NCI-H1092 (cell line): Measurements from ENCODE around the gene HNRNPK.

Source experiments
- DNase-seq: peaks from one replicate; lab custom pipeline; 2025; lab: John Stamatoyannopoulos, UW

The HNRNPK gene

GRCh38 chr9:83979812-83980394 is at the start of gene HNRNPK:
HNRNPK (minus strand) TSS chr9:83980215; CDS start chr9:83978252, 1,963 bp downstream.
- DNase-seq = peak; percentile 98

DNA sequence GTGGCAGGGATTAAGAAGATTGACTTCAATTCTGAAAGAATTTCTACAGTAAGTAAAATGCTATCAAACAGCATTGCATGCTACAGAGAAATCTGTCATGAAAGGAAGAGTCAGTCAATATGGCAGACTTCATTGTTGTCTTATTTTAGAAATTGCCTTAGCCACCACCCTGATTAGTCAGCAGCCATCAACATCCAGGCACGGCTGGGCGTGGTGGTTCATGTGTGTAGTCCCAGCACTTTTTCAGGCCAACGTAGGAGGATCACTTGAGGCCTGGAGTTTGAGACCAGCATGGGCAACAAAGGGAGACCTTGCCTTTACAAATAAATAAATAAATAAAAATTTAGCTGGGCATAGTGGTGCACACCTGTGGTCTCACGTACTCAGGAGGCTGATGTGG is 47.2 kb upstream of the HNRNPK start:
- no peak for DNase-seq

- DNase-seq = no peak
Measured at GRCh38 chr9:84024041-84024575, 44.1 kb upstream of the HNRNPK start.

DNA sequence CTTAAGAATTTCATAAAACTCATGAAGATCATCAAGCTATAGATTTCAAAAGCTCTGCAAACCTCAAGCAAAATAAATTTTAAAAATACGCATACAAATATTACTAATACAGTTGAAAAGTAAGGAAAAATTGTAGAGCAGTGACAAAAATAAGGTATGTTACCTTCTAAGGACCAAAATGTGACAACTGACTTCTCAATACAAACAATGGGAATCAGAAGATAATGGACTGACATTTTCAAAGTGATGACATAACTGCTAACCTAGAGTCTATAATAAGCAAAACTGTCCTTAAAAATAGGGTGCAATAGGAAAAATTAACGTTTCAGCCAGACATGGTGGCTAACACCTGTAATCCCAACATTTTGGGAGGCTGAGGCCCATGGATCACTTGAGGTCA is 27.6 kb upstream of the HNRNPK start:
- no peak for DNase-seq

DNA sequence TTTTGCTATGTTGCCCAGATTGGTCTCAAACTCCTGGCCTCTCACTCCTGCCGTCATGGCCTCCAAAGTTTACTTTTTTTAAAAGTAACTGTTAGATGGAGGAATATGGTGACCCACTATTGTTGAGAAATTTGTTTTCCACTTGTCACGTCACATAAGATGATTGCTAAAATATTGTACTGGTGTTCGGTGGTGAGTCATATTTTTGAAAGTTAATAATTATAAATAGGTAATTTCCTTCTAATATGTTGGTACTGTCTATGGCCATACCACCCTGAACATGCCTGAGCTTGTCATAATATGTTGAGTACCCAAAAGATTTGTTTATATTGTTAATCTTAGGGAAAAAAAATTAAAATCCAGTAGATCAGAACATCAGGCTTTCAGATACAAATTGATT is 23.2 kb upstream of the HNRNPK start:
- DNase-seq = no peak

DNA sequence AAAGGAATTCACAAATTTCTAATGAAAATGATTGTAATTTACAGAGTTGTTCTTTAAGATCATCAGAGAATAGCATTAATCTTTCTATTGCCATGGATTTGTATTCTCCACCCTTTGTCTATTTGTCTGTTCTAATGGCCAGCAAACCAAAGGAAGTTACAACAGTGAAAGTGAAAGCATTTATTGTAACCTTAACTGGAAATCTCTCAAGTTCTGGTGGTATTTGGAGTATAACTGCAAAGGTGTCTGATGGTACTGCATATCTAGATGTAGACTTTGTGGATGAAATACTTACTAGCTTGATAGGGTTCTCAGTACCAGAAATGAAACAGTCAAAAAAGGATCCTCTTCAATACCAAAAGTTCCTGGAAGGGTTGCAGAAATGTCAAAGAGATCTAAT is 22.3 kb upstream of the HNRNPK start:
- no peak for DNase-seq

DNA sequence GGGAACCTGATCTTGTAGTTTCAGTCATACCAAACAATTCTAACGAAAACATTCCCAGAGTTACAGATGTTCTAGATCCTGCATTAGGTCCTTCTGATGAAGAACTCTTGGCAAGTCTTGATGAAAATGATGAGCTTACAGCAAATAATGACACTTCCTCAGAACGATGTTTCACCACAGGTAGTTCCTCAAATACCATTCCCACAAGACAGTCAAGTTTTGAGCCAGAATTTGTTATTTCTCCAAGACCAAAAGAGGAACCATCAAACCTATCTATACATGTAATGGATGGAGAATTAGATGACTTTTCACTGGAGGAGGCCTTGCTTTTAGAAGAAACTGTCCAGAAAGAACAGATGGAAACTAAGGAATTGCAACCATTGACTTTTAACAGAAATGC is 21.6 kb upstream of the HNRNPK start:
- DNase-seq = no peak

DNA sequence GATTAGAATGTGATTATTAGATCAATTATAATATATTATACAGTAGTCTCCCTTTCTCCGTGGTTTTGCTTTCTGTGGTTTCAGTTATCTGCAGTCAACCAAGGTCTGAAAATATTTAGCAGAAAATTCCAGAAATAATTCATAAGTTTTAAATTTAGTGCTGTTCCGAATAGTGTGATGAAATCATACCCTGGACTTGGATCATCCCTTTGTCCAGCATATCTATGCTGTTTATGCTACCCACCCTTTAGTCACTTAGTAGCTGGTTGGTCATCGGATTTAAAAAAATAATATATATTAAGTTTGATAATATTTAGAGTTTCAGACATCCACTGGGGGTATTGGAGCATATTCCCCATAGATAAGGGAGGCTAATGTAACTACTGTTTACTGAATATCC is 20.2 kb upstream of the HNRNPK start:
- DNase-seq = no peak

GRCh38 chr9:83999141-83999918 is 19.3 kb upstream of the HNRNPK start:
- no peak for DNase-seq

DNA sequence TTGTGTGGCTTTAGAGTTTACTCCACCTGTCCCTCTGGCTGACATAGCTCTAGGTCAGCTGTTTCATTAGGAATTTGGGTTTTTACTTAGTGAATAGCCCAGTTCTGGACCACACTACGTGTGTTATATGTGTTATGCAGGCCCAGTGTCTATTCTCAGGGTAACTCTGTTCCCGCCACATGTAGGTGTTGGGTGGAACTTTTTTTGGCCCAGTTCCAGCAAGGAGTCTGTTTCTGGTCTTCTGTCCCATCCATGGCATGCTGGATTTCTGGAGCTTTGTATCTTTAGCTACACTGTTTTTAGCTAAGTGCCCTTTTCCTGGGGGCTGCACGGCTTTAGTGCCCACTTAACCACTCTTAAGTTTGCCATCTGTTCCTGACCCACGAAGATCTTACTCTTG is 16.1 kb upstream of the HNRNPK start:
- DNase-seq = no peak

- DNase-seq = no peak
Measured at GRCh38 chr9:83992901-83993300, 12.9 kb upstream of the HNRNPK start.

GRCh38 chr9:83992407-83992806 is 12.4 kb upstream of the HNRNPK start:
- DNase-seq = no peak

DNA sequence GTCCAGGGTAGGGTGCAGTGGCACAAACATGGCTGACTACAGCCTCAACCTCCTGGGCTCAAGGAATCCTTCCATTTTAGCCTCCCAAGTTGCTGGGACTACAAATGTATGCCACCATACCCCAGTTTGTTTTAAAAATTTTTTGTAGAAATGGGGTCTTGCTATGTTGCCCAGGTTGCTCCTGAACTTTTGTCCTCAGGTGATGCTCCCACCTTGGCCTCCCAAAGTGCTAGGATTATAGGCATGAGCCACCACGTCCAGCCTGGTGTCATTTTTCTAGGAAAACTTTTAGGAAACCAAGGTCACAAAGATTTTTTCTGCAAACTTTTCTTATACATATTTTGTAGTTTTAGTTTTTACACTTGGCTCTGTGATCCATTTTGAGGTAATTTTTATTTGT is 11.3 kb upstream of the HNRNPK start:
- DNase-seq = no peak

DNA sequence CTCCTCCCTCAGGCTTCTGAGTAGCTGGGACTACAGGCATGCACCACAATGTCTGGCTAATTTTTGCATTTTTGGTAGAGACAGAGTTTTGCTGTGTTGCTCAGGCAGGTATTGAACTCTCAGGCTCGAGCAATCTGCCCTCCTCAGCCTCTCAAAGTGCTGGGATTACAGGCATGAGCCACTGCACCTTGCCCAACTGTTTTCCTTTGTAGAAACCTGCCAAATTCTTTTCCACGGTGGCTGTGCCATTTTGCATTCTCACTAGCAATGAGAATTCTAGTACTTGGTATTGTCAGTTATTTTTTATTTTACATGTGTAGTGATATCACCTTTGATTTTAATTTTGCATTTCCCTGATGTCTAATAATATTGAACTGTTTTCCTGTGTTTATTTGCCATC is 8.4 kb upstream of the HNRNPK start:
- DNase-seq = no peak

GRCh38 chr9:83987402-83987791 is 7.4 kb upstream of the HNRNPK start:
- DNase-seq = no peak

DNA sequence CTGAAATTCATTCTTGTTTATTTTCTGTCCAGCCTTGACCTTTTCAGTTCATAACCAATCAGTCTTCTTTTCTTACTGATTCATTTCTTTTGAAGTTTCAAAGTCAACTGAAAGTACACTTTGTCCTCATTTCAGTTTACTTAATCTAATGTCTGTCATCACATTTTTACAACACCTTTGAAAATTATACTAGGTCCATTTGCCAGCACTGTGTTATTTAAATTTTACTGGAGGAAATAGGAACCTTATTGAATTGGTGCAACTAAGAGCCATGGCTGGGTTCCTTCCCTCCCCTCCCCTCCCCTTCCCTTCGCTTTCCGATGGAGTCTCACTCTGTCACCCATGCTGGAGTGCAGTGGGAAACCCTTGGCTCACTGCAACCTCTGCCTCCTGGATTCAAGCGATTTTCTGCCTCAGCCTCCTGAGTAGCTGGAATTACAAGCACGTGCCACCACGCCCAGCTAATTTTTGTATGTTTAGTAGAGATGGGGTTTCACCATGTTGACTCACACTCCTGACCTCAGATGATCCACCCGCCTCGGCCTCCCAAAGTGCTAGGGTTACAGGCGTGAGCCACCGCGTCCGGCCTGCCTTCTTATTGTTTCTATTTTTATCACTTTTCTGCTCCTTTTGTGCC is 6.9 kb upstream of the HNRNPK start:
- DNase-seq = no peak

DNA sequence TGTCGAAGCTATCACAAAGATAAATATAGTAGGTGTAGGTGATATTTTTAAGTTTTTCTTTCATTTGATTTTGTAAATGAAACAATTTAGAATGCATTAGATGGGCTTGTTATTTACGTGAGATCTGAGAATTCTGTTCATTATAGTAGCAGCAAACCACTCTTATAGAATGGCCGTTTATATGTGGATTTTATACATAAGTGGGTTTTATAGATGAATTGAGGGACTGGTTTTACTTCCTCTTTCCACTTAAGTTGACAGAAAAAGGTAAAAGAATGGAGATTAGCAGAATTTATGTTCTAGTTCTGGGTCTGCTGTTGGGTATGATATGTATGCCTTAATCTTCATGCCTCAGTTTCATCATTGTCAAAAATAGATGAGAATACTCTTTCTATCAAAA is 6.2 kb upstream of the HNRNPK start:
- no peak for DNase-seq

DNA sequence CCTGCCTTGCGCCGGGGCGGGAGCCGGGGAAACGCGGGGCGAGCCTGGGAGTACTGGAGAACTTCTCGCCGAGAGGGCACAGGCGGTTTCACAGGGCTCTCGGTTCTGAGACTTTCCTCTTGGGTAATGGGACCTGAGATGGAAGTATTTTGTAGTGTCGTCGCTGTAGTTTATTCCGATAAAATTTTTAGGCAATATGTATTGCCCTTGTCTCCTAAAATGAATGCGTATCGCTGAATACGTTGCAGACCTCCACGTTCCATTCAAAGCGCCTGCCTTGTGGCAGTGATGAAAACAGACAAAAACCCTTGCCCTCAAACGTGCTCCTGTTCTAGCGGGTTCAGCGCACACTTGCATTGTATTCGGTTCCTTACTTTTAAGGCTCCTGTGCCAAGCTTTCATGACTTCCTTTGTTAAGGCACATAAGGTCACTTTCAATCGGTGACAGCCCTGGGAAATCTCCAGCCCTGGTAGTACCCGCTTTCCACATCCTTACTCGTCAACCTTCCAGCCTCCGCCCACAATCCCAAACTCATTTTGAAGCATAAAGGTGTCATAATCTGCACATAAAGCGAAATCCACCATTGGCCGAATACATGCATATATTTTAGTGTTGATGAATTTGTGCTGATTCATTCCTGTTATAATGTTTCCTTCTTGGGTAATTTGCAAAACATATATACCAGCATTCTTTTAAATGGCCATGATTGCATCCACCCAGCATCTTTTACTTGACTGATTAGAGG is 1.3 kb upstream of the HNRNPK start:
- DNase-seq = no peak

DNA sequence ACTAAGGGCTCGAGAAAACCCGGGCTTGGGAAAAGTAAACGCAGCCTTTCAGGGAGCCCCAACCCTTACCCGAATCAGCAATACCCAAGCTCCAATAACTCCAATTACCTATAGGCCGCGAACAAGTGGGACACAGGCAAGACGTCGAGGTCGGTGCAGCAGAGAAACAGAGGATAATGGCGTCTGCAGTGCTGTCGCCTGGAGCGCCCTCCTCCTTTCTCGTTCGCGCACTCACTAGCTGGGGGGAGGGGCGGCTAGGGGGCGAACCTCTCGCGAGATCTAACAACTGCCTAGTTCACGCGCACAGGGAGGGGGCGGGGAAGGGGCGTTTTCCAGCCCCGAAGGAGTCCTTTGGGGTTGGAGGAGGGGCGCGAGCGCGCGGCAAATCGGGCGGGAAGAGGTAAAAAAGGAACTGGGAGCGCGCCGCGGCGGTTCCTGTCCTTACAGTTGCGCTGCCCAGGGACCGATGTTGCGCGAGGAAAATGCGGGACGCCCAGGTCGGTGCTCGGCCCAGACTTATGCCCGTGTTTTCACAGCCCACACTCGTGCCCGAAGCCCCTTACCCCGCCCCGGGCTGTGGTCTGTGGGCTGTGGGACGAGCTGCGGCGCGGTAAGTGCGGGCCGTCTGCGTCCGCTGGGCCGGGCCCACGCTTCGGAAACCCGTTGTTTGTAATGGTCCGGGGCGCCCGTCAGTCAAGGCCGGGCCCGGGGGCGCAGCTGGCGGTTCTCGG is 545 bp upstream of the HNRNPK start, which contains the start of gene RMI1:
RMI1 (plus strand) TSS at position 411 of the 731 bp plus-strand sequence. CDS start 20,182 bp downstream, outside the sequence.
- DNase-seq = peak; percentile 99

- DNase-seq = peak; percentile 67
Measured at GRCh38 chr9:83978992-83979811, 813 bp downstream of the HNRNPK start.

DNA sequence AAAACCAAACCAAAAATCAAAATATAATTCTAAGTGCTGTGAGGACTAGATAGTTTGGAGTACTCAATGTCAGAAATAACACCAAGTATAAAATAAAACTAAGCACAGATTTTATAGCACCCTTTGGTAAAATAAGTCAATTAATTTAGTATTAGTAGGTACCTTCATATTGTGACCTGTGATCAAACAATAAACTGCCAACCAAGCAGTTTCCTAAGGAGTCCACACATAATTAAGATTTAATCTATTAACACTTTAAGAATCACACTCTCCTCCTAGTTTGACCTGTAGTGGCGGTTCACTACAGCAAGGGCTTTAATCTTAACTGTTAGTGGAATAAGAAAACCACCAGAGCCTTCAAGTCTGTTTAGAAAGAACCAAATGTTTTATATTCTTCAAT is 2.8 kb downstream of the HNRNPK start:
- DNase-seq = no peak
